Esophagus mucosa (tissue), 1 donor: ENCODE measurements around the gene NR3C2. TPM values are rescaled to one million over a fixed set of nuclear protein-coding genes. Genes with fewer than 3 reads are reported as not detected.
A peak's percentile ranks its signal among the peaks of the same experiment; 100 is the strongest.

Experiments
- ATAC-seq: fragments of 200-7000 bp; cut with Tn5 transposase; one replicate; pipeline ENCODE4 v1.9.1; 2020
- total RNA-seq: library from RNA; stranded (reverse); gene quantifications from one replicate; pipeline ENCODE4 v1.2.4, GENCODE V29; 2023
- donor health status: DM: yes; HTN: yes; CAD: no.

NR3C2 gene
- total RNA-seq, result 1.1 TPM

DNA sequence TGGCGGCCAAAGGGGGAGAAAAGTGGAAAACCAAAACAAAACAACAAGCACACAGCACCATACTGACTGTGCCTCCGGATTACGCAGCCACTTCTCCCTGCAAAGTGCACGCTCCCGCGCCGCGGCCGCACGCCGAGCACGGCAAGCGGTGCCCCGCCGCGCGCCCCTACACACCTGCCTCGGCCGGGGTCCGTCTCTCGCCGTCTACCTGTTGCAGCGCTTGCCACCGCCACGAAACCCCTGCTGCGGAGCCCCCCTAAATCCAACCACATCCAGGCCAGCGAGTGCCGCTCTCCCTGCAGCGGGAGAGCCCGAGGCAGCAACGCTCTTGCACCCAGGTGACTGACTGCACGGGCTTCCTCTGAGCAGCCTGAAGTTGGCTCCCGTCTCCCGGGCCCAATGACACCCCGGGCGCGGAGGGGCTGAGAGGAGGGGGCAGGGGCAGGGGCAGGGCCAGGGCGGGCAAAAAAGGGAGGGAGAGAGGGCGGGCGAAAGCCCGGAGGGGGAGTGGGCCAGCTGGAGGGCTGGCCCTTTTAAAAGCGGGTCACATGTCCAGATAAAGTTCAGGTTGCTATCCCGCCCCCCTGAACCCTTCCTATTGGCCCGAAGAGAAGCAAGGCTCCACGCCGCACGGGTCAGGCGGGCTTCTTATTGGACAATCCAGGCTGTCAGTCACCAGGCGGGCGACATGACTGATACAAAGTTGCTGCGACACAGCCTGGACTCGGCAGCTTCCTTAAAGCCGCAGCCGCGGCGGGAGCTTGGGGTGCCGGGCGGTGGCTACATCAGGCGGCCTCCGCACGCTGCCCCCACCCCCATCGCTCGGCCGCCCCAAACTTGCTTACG, at the start of gene NR3C2:
TSS of gene NR3C2 (minus strand) at position 429 of the 846 bp plus-strand sequence.
- peak; percentile 98 for ATAC-seq

DNA sequence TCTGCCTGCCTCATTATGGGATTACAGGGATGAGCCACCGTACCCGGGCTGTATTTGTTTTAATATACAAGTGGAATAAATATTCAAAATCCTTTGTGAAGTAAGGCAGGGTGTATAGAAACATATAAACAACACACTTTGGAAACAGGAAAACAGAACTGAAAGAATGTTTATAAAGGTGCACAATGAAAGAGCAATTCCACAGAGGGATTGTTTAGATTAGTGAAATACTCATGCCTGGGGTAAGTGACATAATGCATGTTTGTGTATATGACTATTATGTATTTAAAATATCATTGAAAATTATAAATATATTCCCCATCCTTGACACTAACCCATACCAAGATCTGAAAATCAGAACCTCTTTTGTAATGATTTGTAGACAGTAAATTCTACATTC, 45.0 kb upstream of the NR3C2 start:
- no peak for ATAC-seq

- ATAC-seq, result no peak
Measured at GRCh38 chr4:148481636-148482035, 39.4 kb upstream of the NR3C2 start.

GRCh38 chr4:148477276-148477675, 35.1 kb upstream of the NR3C2 start:
- no peak for ATAC-seq

DNA sequence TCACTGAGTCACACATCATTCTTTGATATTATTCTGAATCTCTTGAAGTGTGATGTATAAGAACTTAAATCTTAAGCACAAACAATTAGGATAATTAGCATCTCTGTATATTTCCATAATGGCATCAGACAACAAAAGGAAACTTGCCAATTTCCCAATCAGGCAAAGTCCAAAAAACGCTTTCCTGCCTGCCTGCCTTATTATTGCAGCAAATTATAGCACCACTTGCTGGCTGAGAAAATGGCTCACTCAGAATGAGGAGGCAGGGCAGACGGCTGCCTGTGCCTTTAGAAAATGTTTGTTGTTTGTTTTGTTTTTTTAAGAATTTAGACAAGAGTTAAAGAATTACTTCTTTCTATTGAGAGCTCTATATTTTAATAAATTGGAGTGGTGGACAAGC, 27.7 kb upstream of the NR3C2 start:
- ATAC-seq, result no peak

GRCh38 chr4:148454835-148455234, 12.6 kb upstream of the NR3C2 start:
- no peak for ATAC-seq

DNA sequence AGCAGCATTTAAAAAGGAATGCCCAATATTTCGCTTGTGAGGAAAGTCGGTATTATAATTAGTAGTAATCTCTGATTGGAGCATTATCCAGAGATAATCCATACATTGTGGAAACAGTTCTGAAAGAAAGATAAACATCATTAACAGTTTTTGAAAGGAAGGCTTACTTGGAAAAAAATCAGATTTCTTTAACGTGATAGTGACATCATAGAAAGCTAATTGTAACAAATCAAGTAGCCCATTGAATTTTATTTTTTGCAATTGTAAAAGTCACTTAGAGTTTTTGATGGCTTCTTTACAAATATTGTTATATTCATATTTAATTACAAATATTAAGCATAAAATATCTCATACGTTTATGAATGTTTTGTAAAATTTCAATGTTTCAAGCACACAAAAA, 11.6 kb upstream of the NR3C2 start:
- ATAC-seq, result no peak

DNA sequence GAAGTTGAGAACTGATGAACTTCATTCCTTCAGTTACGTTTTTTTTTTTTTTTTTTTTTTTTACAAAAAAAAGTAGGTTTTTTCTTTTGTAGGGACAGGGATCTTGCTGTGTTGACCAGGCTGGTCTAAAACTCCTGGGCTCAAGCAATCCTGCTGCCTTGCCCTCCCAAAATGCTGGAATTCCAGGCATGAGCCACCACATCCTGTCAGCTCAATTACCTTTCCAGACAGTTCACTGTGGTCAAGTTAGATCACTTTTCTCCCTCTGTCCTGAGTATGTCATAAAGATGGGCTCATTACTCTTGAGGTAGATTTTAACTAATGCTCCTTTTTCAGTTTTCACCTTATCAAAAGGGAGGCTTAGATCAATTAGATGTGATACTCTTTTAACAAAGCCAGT, 10.8 kb upstream of the NR3C2 start:
- ATAC-seq, result no peak

- ATAC-seq, result no peak
Measured at GRCh38 chr4:148449921-148450320, 7.7 kb upstream of the NR3C2 start.

GRCh38 chr4:148448141-148448540, 5.9 kb upstream of the NR3C2 start:
- no peak for ATAC-seq

DNA sequence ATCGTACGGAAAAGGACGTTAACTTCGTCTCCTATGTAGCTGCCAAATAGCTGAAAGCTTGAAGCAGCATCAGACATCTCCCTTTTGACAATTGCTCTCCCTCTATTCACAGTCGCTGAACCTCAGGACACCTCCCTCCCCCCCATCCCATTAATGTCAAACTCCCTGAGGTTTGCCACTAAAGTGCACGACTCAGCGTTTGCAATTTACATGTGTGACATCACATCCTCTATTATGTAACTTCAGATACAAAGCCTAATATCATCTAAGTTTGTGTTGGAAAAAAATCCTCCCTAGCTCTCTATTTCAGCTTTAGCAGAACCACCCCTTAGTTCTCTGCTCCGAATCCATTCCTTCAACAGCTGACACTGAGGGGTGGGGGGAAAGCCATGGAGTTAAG, 5.5 kb upstream of the NR3C2 start:
- ATAC-seq, result no peak

GRCh38 chr4:148445860-148446330, 3.7 kb upstream of the NR3C2 start:
- no peak for ATAC-seq

GRCh38 chr4:148445071-148445859, 3.1 kb upstream of the NR3C2 start:
- peak; percentile 30 for ATAC-seq

DNA sequence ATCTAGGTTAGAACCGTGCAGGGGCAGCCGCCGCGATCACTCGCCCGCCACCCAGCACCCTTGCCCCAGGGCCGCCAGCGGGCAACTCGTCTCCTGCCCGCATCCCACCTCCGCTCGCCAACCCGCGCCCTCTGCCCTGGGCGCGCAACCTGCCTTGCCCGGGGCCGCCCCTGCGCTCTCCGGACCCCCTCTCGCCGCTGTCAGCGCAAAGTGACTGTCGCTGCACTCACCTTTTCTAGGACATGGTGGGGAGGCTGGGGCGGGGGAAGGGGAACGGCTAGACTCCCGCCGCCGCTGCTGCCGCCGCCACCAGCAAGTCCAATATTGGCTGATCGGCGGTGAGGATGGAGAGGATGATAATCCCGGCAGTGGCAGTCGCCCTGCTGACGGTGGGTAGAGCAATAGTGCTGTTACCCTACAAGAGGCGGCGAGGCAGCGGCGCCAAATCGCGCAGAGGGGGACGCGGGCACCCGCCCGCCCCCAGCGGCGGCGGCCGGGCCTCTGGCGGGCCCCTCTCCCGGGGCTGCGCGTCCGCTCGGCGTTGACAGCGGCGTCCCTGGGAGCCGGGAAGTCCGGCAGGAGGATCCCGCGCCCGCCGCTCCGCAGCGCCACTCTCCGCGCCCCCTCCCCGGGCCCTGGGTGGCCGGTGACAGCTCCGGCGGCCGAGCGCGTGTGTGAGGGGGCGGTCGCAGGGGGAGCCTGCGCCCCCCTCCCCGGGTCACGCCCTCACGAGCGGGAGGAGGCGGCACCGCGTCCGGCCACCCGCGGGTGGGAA, 2.3 kb upstream of the NR3C2 start:
- ATAC-seq, result no peak

DNA sequence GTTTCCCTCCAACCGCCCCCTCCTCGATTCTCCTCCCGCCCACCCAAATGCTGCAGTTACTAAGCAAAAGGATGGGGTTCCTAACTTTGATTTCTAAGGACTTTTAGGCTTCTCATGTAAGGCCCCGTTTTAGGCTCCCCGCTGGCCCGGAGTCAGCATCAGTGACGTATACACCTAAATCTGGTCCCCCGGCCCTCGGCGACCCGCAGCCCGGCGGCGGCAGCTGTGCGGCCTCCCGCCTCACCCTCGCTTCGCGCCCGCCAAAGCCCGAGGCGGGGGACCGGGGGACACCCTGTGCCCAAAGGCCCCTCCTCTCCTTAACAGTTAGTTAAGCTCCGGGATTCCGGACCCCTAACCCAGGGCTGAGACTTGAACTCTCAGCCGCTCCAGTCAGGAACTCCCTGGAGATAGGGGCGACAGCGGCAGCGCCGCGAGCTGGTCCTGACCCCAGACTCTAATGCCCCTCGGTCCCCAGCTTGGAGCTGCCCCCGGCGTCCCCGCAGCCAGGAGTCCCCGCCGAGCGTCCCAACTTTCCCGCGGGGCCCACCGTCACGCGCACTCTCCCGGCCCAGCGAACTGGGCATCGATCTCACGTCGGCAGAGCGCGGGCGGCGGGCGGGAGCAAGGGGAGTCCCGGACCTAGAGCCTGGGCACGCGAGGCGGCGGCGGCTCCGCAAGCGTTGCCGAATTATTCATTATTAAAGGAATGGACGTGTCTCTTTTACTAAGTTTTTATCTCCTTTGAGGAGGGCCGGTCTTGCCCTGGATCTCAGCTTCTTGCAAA, 1.5 kb upstream of the NR3C2 start:
- no peak for ATAC-seq

- ATAC-seq, result peak; percentile 5
Measured at GRCh38 chr4:148442832-148443511, 758 bp upstream of the NR3C2 start.

DNA sequence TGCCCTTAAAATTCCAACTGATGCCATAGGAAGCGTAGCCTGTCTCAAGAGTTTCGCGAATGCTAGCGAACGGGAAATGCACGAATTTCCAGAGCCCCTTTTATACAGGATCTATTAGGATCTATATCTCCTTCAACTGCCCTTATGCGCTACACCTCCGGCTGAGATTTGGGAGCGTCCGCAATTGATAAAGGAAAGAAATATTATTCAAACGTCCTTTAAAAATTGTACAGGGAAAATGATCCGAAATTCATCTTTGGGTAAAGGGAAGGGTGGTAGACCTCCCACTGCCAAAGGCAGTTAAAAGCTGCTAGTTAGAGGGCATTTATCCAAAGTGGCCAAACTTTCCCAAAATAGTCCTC, 609 bp downstream of the NR3C2 start:
- ATAC-seq, result no peak

- ATAC-seq, result no peak
Measured at GRCh38 chr4:148438047-148438446, 4.2 kb downstream of the NR3C2 start.

- no peak for ATAC-seq
Measured at GRCh38 chr4:148437439-148437838, 4.8 kb downstream of the NR3C2 start.

- ATAC-seq, result no peak
Measured at GRCh38 chr4:148436512-148436911, 5.7 kb downstream of the NR3C2 start.

- ATAC-seq, result no peak
Measured at GRCh38 chr4:148435654-148436406, 6.4 kb downstream of the NR3C2 start.
